ENCODE measurements around the gene CADM1.

The CADM1 gene

DNA sequence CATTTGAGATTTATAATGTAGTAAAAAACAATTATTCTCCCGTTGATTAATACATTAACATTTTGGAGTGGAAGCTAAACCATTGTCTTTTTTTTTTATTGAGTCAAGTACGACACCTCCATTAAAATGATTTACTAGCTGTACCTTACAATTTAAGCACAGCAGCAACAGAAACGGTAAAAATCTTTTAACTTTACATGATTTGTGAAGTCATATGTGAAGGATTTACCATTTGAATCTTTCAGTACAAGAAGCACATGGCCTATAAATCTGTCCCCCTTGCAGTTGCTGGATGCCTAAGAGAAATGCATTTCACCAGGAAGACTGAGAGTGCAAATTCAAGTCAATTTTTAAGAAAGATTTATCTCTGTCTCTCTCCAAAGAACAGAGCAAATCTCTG lies 324.6 kb downstream of the CADM1 start:
- no peak for DNase-seq (ENCODE audit: low spot score)
- H2AK5ac ChIP-seq (ENCODE audit: low read depth, low read length): no peak overlapping the region
- WGBS, 2 donors (ENCODE audit: extremely low coverage in 2 of 2, insufficient read length in 2 of 2, insufficient replicate concordance in 1 of 2): no CpG with 5 or more reads among the region's 3 CpGs
- no peaks in the 10 kb centered on the region for H3K36me3 ChIP-seq (replicated peaks in 1 of 2; ENCODE audit: control insufficient read depth in 2 of 2, insufficient read depth in 2 of 2, low read length in 2 of 2)
- H3K4ac ChIP-seq (ENCODE audit: low read length): no peak overlapping the region
- peaks cover 12 to 22% of the 10 kb centered on the region in 2 donors for H3K4me1 ChIP-seq (ENCODE audit: control insufficient read depth in 2 of 2, insufficient read depth in 1 of 2, low read depth in 1 of 2, low read length in 2 of 2)
- H3K14ac ChIP-seq (ENCODE audit: low read length): no peak overlapping the region
- no peak overlapping the region for H2BK15ac ChIP-seq (ENCODE audit: low read length)
- no peaks in the 10 kb centered on the region for H3K79me1 ChIP-seq (ENCODE audit: low read depth, low read length)
- H3K27me3 ChIP-seq (ENCODE audit: control insufficient read depth in 3 of 3, insufficient read depth in 3 of 3, low read depth in 1 of 3, low read length in 3 of 3): no peaks in the 10 kb centered on the region
- no peaks in the 10 kb centered on the region for H3K9me3 ChIP-seq (replicated peaks in 1 of 2; ENCODE audit: control insufficient read depth in 2 of 2, insufficient read depth in 1 of 2, low read depth in 1 of 2, low read length in 2 of 2)
- H4K91ac ChIP-seq (ENCODE audit: low read depth, low read length, poor library complexity): no peak overlapping the region
- H3K18ac ChIP-seq (ENCODE audit: low read length): no peak overlapping the region
- H3K27ac ChIP-seq (replicated peaks; ENCODE audit: low read length): no peak overlapping the region
- no peak overlapping the region for H3K4me2 ChIP-seq (ENCODE audit: insufficient read depth, low read length, poor library complexity, severe bottlenecking)
- H2BK12ac ChIP-seq (ENCODE audit: low read length): no peak overlapping the region
- H3K23ac ChIP-seq (ENCODE audit: low read depth, low read length, poor library complexity): no peak overlapping the region
- H3K4me3 ChIP-seq (ENCODE audit: low read length in 2 of 2): no peak overlapping the region
- no peak overlapping the region for H3K9ac ChIP-seq (ENCODE audit: low read depth, low read length, poor library complexity)
- H2BK120ac ChIP-seq (ENCODE audit: low read depth, low read length): no peak overlapping the region
- H2BK5ac ChIP-seq (ENCODE audit: low read length): no peak overlapping the region
- H2AFZ ChIP-seq (ENCODE audit: low read length): no peak overlapping the region
- H4K8ac ChIP-seq (ENCODE audit: low read depth, low read length): no peak overlapping the region

DNA sequence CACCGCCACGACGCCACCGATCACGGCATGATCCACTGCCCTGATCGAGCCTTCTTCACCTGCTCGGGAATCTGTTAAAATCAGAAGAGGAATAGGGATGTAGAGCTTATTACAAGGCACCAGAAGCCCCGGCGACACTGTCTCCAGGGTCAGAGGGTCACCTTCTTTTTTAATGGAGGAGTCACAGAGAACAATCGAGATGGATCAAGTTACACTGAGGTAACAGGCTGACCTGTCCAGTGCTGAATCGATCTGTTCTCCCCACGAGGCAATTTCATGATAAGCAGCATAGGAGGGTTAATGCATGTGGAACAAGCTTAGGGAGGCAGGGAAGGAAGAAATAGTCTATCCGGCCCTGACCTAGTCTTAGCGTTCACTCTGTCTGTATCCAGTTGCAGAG lies 325.5 kb downstream of the CADM1 start:
- H3K27me3 ChIP-seq (ENCODE audit: control insufficient read depth in 3 of 3, insufficient read depth in 3 of 3, low read depth in 1 of 3, low read length in 3 of 3): no peaks in the 10 kb centered on the region
- peaks cover 12 to 21% of the 10 kb centered on the region in 2 donors for H3K4me1 ChIP-seq (ENCODE audit: control insufficient read depth in 2 of 2, insufficient read depth in 1 of 2, low read depth in 1 of 2, low read length in 2 of 2)
- no peak overlapping the region for H3K4ac ChIP-seq (ENCODE audit: low read length)
- H3K9ac ChIP-seq (ENCODE audit: low read depth, low read length, poor library complexity): no peak overlapping the region
- no peak overlapping the region for H2AFZ ChIP-seq (ENCODE audit: low read length)
- peak; percentile 18 for DNase-seq (ENCODE audit: low spot score)
- no peak overlapping the region for H4K91ac ChIP-seq (ENCODE audit: low read depth, low read length, poor library complexity)
- H3K36me3 ChIP-seq (replicated peaks in 1 of 2; ENCODE audit: control insufficient read depth in 2 of 2, insufficient read depth in 2 of 2, low read length in 2 of 2): no peaks in the 10 kb centered on the region
- H2AK5ac ChIP-seq (ENCODE audit: low read depth, low read length): no peak overlapping the region
- no peak overlapping the region for H3K14ac ChIP-seq (ENCODE audit: low read length)
- H3K4me3 ChIP-seq (ENCODE audit: low read length in 2 of 2): no peak overlapping the region
- no peak overlapping the region for H2BK12ac ChIP-seq (ENCODE audit: low read length)
- no CpG with 5 or more reads among the region's 14 CpGs for WGBS, 2 donors (ENCODE audit: extremely low coverage in 2 of 2, insufficient read length in 2 of 2, insufficient replicate concordance in 1 of 2)
- no peak overlapping the region for H3K27ac ChIP-seq (replicated peaks; ENCODE audit: low read length)
- no peak overlapping the region for H2BK120ac ChIP-seq (ENCODE audit: low read depth, low read length)
- no peaks in the 10 kb centered on the region for H3K9me3 ChIP-seq (replicated peaks in 1 of 2; ENCODE audit: control insufficient read depth in 2 of 2, insufficient read depth in 1 of 2, low read depth in 1 of 2, low read length in 2 of 2)
- no peak overlapping the region for H3K23ac ChIP-seq (ENCODE audit: low read depth, low read length, poor library complexity)
- H2BK15ac ChIP-seq (ENCODE audit: low read length): no peak overlapping the region
- H3K4me2 ChIP-seq (ENCODE audit: insufficient read depth, low read length, poor library complexity, severe bottlenecking): no peak overlapping the region
- H4K8ac ChIP-seq (ENCODE audit: low read depth, low read length): no peak overlapping the region
- no peak overlapping the region for H3K18ac ChIP-seq (ENCODE audit: low read length)
- H3K79me1 ChIP-seq (ENCODE audit: low read depth, low read length): no peaks in the 10 kb centered on the region
- no peak overlapping the region for H2BK5ac ChIP-seq (ENCODE audit: low read length)

DNA sequence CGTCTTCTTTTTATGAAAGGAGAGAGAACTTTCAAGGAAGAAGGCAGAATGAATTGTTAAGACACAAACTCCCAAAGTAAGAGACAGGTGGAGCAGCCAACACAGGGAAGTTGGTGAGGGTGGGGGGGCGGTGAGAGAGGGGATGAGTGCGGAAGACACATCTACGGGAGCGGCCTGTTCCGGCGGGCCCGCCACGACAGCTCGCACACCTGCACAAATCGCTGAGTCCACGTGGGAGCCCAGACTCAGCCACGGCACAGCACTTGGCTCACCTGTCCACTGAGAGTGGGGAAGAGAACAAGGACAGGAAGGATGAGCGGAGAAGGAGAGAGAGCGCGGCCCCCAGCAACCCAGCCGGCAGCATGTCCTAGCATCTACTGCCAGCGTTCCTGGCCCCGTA lies 331.1 kb downstream of the CADM1 start:
- Histone ChIP-seq H3K79me1 (ENCODE audit: low read depth, low read length) (no peaks in the 10 kb centered on the region), H3K4ac (ENCODE audit: low read length) (no peak overlapping the region), H2BK120ac (ENCODE audit: low read depth, low read length) (no peak overlapping the region), H4K91ac (ENCODE audit: low read depth, low read length, poor library complexity) (no peak overlapping the region), H2AK5ac (ENCODE audit: low read depth, low read length) (no peak overlapping the region), H2AFZ (ENCODE audit: low read length) (no peak overlapping the region), H3K4me2 (ENCODE audit: insufficient read depth, low read length, poor library complexity, severe bottlenecking) (no peak overlapping the region), H3K27me3 (ENCODE audit: control insufficient read depth in 3 of 3, insufficient read depth in 3 of 3, low read depth in 1 of 3, low read length in 3 of 3) (no peaks in the 10 kb centered on the region), H3K9me3 (replicated peaks in 1 of 2; ENCODE audit: control insufficient read depth in 2 of 2, insufficient read depth in 1 of 2, low read depth in 1 of 2, low read length in 2 of 2) (no peaks in the 10 kb centered on the region), H3K9ac (ENCODE audit: low read depth, low read length, poor library complexity) (no peak overlapping the region), H2BK12ac (ENCODE audit: low read length) (no peak overlapping the region), H3K4me3 (ENCODE audit: low read length in 2 of 2) (no peak overlapping the region), H3K14ac (ENCODE audit: low read length) (no peak overlapping the region), H3K27ac (replicated peaks; ENCODE audit: low read length) (no peak overlapping the region), H3K4me1 (ENCODE audit: control insufficient read depth in 2 of 2, insufficient read depth in 1 of 2, low read depth in 1 of 2, low read length in 2 of 2) (peaks cover 6 to 10% of the 10 kb centered on the region in 2 donors), H2BK15ac (ENCODE audit: low read length) (no peak overlapping the region), H3K36me3 (replicated peaks in 1 of 2; ENCODE audit: control insufficient read depth in 2 of 2, insufficient read depth in 2 of 2, low read length in 2 of 2) (no peaks in the 10 kb centered on the region), H3K18ac (ENCODE audit: low read length) (no peak overlapping the region), H4K8ac (ENCODE audit: low read depth, low read length) (no peak overlapping the region), H3K23ac (ENCODE audit: low read depth, low read length, poor library complexity) (no peak overlapping the region), H2BK5ac (ENCODE audit: low read length) (no peak overlapping the region)
- WGBS, 2 donors (ENCODE audit: extremely low coverage in 2 of 2, insufficient read length in 2 of 2, insufficient replicate concordance in 1 of 2): no CpG with 5 or more reads among the region's 19 CpGs
- DNase-seq (ENCODE audit: low spot score): no peak

DNA sequence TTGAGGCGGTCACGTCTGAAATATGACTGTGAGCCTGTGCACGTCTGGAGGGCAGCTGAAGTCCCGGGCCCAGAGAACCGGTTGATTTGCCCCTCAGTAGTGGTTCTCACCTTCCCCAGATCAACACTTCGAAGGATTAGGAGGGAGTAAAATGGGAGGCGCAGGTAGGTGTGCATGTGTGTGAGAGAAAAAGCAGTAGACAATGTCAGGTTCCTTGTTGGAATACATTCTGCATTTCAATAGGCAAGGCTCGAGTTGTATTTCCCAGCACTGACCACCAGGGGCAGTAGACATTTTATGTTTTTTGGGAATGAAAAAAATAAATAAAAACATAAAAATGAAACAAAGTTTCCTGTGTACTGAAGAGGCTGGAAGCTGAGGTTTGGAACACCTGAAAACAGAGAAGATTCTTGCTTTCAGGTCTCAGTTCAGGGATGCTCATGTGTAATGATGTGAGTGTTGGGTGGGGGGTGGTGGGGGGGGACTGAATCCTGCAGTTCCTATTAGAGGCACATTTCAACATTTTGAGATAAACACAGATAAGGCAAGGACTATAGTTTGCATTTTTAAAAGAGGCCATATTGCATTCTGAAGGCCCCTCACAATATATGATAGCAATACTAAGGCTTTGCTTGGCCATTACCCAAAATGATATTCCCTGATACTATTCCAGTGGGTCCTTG lies 333.9 kb downstream of the CADM1 start:
- peak; percentile 38 for DNase-seq (ENCODE audit: low spot score)
- Histone ChIP-seq H3K27ac (replicated peaks; ENCODE audit: low read length) (no peak overlapping the region), H3K23ac (ENCODE audit: low read depth, low read length, poor library complexity) (no peak overlapping the region), H3K9me3 (replicated peaks in 1 of 2; ENCODE audit: control insufficient read depth in 2 of 2, insufficient read depth in 1 of 2, low read depth in 1 of 2, low read length in 2 of 2) (no peaks in the 10 kb centered on the region), H3K4me1 (ENCODE audit: control insufficient read depth in 2 of 2, insufficient read depth in 1 of 2, low read depth in 1 of 2, low read length in 2 of 2) (peaks cover under 1 to 6% of the 10 kb centered on the region in 2 donors), H3K4me3 (ENCODE audit: low read length in 2 of 2) (no peak overlapping the region), H2BK120ac (ENCODE audit: low read depth, low read length) (no peak overlapping the region), H3K36me3 (replicated peaks in 1 of 2; ENCODE audit: control insufficient read depth in 2 of 2, insufficient read depth in 2 of 2, low read length in 2 of 2) (no peaks in the 10 kb centered on the region), H4K8ac (ENCODE audit: low read depth, low read length) (no peak overlapping the region), H2BK15ac (ENCODE audit: low read length) (no peak overlapping the region), H2AK5ac (ENCODE audit: low read depth, low read length) (no peak overlapping the region), H3K18ac (ENCODE audit: low read length) (no peak overlapping the region), H2AFZ (ENCODE audit: low read length) (no peak overlapping the region), H2BK5ac (ENCODE audit: low read length) (no peak overlapping the region), H3K9ac (ENCODE audit: low read depth, low read length, poor library complexity) (no peak overlapping the region), H3K14ac (ENCODE audit: low read length) (no peak overlapping the region), H3K27me3 (ENCODE audit: control insufficient read depth in 3 of 3, insufficient read depth in 3 of 3, low read depth in 1 of 3, low read length in 3 of 3) (peaks cover 0 to 12% (median 0%) of the 10 kb centered on the region in 3 experiments), H3K4me2 (ENCODE audit: insufficient read depth, low read length, poor library complexity, severe bottlenecking) (no peak overlapping the region), H3K79me1 (ENCODE audit: low read depth, low read length) (no peaks in the 10 kb centered on the region), H2BK12ac (ENCODE audit: low read length) (no peak overlapping the region), H4K91ac (ENCODE audit: low read depth, low read length, poor library complexity) (no peak overlapping the region), H3K4ac (ENCODE audit: low read length) (no peak overlapping the region)
- WGBS, 2 donors (ENCODE audit: extremely low coverage in 2 of 2, insufficient read length in 2 of 2, insufficient replicate concordance in 1 of 2): no CpG with 5 or more reads among the region's 8 CpGs

All from neuronal stem cell (in vitro differentiated cells).